NCI-H510A (cell line): Measurements from ENCODE around the gene TNNT3.

Experiments used
- DNase-seq: peaks from one replicate; lab custom pipeline; 2025; lab: John Stamatoyannopoulos, UW

The TNNT3 gene

DNA sequence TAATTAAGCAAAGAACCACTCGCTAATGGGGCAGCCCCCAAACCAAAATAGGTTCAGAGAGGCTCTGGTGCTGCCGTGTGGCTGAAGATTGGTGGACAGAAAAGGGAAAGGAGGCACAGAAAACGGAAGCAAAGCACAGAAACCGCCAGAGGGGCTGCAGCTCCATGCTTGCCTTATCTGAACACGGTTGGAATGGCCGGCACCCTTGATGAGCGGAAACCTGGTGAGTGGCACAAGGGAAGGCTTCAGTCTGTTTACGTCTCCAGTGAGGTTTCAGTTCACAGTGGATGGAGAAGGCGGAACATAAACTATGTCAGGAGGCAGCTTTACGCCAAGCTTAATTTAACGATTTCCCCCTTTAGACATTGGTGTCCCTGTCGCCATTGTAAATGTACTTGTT is 22.6 kb upstream of the TNNT3 start:
- no peak for DNase-seq

- no peak for DNase-seq
These were observed 20.4 kb upstream of the TNNT3 start for GRCh38 chr11:1899090-1899489.

GRCh38 chr11:1899686-1900085 is 19.8 kb upstream of the TNNT3 start:
- DNase-seq, result no peak

- DNase-seq, result no peak
These were observed 13.3 kb upstream of the TNNT3 start for GRCh38 chr11:1906181-1906580.

DNA sequence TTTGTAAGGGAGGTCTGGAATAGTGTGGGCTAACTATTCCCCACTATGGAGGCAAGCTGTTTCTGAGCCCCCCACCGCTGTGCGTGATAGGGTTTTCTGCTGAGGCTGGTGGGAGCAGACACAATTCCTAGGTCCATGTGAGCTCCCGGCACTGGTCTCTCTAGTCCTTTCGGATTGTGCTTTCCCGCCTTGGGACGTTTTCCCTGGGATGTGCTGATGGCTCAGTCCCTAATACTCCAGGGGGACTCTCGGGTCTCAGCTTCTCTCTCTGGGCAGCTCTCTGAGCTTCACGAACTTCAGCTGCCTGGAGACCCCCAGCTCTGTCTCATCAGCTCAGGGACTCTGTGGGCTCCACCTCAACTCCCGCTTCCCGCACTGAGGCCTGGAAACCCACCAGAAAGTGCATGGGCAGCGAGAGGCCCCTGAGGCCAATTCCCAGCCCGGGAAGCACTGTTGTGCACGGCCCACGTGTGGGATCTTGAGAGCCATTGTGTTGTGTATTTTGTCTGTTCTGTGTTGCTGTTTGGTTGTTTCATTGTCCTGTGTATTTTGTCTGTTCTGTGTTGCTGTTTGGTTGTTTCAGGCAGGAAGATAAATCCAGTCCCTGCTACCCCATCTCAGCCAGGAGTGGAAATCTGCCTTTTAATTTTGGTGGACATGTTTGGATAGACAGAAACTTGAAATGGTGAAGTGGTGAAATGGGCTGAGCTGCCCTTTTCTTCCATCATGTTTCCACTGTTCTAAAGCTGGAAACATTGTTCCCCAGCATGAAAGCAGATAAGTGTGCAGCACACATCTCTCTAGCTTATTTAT is 12.7 kb upstream of the TNNT3 start:
- DNase-seq, result no peak

- DNase-seq, result no peak
These were observed 10.9 kb upstream of the TNNT3 start for GRCh38 chr11:1908618-1909017.

DNA sequence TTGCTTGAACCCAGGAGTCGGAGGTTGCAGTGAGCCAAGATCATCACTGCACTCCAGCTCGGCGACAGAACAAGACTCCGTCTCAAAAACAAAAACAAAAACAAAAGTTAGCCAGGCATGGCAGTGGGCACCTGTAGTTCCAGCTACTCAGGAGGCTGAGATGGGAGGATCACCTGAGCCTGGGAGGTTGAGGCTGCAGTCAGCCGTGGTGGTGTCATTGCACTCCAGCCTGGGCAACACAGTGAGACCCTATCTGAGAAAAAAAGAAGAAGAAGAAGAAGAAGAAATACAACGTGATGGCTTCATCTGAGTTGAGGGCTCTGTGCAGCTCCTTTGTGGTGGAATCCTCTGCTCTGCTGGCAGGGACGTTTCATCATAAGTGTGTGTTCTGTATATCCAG is 10.0 kb upstream of the TNNT3 start:
- DNase-seq, result no peak

DNA sequence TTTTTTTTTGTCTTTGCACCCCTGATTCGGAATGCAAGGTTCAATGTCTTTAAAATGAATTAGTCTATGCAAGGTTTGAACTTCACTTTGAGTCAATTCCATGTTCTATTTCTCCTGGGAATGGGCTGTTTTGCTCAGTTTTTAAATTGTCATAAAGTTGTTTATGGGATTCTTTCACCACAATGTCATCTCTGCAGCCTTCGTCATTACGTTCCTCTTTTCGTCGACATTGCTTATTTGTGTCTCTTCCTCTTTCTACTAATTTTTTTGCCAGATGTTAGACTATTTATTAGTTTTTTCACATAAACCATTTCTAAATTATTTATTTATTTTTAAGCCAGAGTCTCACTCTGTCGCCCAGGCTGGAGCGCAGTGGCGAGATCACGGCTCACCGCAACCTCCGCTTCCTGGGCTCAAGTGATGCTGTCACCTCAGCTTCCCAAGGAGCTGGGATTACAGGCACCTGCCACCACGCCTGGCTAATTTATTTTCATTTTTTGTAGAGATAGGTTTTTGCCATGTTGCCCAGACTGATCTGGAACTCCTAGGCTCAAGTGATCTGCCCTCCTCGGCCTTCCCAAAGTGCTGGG is 7.1 kb upstream of the TNNT3 start:
- no peak for DNase-seq

DNA sequence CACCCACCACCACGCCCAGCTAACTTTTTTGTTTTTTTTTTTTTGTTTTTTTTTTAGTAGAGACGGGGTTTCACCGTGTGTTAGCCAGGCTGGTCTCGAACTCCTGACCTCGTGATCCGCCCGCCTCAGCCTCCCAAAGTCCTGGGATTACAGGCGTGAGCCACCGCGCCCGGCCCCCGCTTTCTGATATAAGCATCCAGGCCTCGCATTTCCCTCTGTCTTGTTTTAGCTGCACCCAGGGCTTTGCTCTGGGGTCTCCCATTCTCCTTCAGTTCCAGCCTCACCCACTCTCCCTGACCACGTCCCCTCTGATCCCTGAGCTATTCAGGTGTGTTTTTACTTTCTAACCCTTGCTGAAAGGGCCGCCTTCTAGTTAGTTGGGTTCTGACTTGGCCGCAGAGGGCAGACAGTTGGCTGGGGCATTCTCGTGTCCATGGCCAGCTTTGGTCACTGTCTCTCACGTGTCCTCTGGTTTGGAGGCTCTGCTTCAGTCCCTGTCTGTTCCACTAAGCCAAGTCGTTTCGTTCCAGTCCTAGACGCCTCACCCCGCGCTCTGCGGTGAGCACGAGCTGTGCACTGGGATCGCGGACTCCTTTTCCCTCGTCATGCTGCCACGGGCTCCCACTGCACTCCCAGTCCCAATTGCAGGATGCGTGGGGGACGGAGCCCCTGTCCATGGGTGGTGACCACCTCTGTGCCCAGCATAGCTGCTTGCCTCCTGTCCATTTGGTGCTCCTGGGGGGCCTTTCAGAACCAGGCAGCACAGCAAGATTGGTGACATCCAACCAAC is 6.0 kb upstream of the TNNT3 start:
- no peak for DNase-seq

- DNase-seq, result no peak
These were observed 3.7 kb upstream of the TNNT3 start for GRCh38 chr11:1915795-1916131.

DNA sequence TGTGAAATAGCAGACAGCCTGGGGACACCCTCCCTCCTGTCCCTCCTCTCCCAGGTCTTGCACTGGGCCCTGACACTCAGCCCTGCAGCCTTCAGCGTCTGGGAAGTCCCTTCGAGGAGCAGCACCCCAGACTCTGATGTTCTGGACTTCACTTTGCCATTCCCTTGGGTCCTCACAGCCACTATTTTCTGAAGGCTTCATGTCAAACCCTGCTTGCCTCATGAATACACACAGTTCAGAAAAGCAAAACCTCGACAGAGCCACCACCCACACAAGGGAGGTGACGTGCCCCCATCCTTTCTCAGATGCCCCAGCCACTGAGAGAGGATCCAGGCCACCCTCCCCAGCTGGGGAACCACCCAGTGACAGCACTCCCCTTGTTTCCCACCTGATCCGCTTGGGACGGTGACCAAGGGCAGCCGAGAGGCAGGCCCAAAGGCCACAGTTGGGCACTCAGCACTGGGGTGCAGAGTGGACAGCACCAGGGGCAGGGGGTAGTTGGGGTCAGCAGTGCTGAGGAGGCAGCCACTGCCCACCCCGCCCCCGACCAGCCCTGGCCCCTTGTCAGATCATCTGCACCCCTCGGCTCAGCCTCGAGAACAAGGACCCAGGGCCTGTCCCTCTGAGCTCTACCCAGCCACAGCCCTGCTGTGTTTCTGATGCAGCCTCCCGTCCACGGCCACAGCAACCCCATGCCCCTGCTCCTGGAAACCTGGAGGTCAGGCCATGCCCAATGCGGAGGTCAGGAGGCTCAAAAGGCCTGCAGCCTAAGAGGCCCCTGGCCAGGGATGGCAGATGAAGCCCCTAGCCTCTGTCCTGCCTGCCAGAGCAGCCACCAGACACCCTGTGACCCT is 3.1 kb upstream of the TNNT3 start:
- DNase-seq, result no peak

DNA sequence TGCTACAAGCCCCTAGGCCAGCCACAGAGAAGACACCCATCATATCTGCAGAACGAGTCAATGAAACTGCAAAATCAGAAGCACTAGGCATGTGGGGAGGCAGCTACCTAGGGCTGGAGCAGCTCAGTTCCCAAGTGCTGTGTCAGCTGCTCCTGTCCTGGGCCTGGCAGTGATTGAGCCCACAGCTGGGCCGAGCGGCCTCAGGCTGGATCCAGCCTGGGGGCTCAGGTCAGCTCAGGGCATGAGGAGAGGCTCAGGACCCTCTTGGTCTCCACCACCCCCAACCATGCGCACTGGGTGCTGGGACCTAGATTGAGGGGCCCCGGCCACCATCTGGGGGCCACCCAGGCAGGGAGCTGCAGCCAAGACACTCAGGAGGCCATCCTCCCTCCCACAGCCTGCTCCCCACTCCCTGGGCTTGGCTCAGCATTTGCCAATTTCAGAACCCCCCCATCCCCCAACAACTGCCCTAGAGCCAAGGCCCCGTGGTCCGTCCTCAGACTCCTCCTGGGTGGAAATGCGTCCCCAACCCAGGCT is 2.4 kb upstream of the TNNT3 start:
- DNase-seq, result no peak

GRCh38 chr11:1917523-1918435 is 1.7 kb upstream of the TNNT3 start:
- no peak for DNase-seq

DNA sequence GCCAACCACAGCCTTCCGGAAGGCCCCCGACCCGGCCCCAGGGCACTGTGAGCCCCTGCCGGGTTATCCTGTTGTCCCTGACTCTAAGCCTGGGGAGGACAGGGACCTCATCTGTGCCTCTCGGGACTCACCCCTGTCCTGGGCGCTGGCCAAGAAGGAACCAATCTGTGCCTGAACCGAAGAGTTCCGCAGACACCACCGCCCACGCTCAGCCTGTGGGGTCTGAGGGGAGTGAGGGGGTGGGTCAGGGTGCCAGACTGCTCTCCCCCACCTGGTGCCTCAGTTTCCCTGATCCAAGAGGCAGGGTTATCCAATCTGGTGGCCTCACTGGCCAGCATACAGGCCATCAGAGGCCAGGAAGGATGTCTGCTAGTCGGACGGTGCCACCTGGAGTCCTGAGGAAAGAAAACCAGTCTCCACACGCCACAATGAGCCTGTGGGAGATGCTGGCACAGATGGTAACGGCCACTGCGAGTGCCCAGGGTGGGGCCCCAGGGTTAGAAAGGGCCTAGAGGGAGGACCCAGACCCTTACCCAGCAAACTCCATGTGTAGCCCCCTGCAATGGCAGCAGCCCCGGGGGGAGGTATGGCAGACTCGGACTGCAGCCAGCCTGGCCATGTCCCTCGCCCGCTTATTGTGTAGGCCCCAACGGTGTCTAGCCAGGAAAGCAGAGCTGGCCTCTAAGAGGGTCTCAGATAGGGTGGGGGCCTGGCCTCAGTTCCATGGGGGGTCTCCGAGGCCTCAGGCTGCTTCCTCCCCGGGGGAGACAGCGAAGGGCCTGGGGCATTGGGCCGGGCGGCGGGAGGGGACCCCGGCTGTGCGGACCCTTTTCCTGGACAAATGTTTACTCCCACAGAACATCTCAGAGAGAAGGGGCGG is 827 bp upstream of the TNNT3 start:
- no peak for DNase-seq

DNA sequence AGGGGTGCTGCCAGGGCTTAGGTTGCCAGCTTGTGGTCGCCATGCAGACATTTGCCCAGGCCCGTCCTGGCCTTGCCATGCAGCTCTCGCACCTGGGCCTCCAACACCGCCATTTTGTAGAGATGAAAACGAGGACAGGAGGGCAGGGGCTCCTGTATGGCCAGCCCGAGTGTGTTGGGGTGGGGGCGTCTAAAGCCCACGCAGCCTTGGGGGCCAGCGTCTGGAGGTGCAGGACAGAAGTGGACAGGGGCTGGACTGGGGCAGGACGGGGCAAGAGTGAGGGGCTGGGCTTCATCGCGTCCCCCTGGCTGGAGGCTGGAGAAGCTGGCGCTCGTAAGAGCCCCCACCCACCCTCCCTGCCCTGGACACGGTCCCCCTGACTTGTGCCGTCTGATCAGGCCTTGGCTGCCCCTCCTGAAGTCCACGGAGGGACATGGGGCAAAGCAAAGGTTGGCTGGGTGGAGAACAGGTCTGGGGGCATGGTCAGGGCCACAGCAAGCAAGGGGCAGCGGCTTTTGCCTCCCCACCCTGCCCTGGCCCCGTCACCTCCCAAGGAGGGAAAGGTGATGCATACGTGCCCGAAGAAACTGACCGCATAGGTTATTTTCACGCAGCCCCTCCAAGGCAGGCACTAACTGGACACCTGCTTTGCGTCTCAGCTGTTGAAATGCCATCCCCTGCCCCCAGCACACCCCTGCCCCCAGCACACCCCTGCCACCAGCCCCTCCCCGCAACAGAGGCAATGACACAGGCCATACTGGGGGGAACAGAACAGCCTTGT is 815 bp downstream of the TNNT3 start:
- no peak for DNase-seq

GRCh38 chr11:1920909-1921573 is 1.5 kb downstream of the TNNT3 start:
- DNase-seq, result no peak

DNA sequence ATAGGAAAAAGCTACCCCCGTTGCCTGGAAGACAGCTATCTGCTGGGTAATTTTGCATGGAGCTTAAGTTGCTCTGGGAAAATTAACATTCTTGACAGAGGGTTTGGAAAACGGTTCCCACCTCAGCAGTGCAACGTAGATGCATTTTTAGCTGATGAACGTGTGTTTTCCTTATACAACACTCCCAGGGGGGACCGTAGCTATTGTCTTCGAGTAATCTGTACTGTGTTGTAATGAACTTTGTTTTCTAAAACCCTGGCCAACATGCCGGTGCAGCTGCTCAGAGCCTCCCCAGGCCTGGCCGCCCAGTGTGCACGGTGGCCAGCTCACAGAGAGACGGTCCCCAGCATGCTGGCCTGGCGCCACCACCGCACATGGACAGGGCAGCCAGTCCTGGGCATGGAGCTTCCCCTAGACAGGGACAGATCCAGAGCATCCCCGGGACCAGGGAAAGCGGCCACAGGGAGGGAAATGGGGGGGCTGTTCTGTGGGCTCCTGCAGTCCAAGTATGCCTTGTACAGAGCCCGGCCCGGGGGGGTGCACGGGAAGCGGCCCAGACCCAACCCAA is 2.2 kb downstream of the TNNT3 start:
- DNase-seq, result no peak

DNA sequence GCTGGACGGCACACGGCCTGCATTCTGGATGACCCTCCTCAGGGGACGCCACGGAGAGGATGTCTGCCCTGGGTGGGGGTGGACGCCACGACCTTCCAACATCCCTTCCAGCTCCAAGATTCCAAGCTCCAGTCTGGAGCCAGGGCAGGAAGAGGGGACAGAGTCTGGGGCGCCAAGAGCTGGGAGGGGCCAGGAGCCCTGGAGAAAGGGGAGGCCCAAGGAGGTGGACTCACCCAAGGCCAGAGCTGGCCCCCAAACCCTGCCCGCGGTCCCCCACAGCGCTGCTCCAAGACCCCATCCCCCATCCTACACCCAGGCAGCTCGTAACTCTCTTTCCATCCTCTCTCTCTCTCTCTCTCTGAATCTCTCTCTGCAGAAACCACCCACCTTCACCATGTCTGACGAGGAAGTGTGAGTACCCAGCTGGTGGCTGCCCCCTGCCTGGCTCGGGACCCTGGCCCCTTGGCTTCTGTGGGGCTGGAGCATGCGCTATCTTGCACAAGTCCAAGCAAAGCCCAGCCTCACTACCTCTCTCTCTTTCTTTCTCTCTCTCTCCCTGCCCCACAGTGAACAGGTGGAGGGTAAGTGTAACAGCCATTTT is 3.1 kb downstream of the TNNT3 start:
- no peak for DNase-seq
